Stimulated activated CD8-positive, alpha-beta memory T cell treated with anti-CD3 and anti-CD28 coated beads, Interleukin-12 subunit alpha, Interleukin-12 subunit beta, amount 100 ng/mL, for 4 hours (primary cell): ENCODE data around the gene NTSR2.

ENCODE experiments used
- DNase-seq: peaks from one replicate; pipeline ENCODE4 v3.0.0-alpha.2; 2020; ENCODE audit warnings: low read depth

The NTSR2 gene, protein sequence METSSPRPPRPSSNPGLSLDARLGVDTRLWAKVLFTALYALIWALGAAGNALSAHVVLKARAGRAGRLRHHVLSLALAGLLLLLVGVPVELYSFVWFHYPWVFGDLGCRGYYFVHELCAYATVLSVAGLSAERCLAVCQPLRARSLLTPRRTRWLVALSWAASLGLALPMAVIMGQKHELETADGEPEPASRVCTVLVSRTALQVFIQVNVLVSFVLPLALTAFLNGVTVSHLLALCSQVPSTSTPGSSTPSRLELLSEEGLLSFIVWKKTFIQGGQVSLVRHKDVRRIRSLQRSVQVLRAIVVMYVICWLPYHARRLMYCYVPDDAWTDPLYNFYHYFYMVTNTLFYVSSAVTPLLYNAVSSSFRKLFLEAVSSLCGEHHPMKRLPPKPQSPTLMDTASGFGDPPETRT

DNA sequence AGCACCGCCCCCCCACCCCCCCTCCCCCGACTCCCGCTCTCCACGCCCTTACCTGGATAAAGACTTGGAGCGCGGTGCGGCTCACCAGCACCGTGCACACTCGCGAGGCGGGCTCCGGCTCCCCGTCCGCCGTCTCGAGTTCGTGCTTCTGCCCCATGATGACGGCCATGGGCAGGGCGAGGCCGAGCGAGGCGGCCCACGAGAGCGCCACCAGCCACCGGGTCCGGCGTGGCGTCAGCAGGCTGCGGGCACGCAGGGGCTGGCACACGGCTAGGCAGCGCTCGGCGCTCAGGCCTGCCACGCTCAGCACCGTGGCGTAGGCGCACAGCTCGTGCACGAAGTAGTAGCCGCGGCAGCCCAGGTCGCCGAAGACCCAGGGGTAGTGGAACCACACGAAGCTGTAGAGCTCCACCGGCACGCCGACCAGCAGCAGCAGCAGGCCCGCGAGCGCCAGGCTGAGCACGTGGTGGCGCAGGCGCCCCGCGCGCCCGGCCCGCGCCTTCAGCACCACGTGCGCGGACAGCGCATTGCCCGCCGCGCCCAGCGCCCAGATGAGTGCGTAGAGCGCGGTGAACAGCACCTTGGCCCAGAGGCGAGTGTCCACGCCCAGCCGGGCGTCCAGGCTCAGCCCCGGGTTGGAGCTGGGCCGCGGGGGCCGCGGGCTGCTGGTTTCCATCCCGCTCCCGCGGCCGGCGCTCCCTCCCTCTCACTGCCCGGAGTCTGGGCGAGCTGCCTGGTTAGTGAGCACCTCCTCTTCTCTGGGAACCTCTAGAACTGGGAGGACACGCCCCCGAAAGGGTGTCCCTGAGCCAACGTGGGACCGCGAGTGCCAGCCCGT is at the start of gene NTSR2:
NTSR2 (minus strand) TSS at position 742 of the 838 bp plus-strand sequence; CDS start at position 676, 66 bp downstream.
- DNase-seq: no peak

DNA sequence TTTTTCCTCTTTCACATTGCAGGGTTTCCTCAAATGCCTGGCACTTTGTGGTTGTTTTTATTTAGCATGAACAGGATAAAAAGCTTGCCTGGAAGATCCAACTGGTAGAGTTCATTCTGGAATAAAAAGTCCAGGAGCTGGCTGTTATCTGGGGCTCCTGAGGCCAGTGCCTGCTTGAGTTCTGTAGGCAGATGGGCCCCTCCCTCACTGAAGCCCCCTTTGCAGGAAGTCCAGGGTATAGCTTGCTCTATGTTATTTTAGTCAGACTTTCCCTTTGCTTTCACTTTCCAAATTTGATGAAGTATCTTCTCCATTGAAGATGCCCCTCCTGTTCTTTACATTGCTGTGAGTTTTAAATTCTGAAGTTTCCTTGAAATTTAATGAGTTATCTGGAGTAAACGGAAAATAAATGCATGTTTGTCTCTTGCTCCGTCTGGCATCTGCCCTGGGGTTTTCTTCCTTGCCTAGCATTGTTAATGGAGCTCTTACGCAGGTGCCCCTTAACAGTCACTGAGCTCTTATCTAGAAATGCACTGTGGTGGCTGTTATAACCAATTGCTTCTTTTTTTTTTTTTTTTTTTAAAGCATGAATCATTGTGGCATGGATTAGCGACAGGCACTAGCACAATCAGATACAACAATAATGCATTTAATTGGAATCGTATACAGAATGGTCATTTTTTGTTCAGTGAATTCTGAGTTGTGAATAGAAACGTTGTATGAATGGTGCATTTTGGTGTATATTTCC is 49.4 kb upstream of the NTSR2 start:
- DNase-seq: no peak

DNA sequence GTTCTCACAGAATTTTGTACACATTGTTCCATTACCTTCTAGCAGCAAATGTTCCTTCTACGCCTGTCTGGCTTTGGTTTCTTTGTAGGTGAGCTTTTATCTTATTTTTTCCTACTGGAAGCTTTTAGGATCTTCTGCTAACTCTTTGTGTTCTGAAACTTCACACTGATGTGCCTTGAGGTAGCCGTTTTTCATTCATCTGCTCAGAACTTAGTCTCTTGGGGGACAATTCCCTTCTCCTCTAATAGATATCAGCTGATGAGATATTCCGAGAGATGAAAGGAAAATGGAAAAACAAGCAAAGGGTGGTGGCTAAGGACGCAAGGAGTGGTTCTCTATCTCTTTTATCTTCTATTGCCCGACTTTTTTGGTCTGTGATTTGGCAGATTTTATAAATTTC is 48.6 kb upstream of the NTSR2 start:
- no peak for DNase-seq

DNA sequence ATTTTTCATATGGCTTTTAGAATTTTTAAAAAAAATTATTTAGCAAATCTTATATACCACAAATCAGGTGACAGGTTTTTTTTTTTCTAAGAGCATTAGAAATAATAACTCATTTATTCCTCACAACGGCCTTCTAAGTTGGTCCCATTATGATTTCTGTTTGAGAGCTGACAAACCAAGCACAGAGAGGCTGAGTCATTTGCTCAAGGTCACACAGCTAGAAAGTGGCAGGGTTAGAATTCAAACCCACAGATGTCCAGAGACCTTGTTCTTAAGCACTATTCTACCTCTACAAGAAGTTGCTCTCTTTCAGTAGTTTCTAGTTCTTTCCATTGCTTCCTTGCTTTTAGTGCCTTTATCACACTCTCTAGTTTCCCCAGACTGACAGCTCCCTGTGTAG is 47.6 kb upstream of the NTSR2 start:
- no peak for DNase-seq

DNA sequence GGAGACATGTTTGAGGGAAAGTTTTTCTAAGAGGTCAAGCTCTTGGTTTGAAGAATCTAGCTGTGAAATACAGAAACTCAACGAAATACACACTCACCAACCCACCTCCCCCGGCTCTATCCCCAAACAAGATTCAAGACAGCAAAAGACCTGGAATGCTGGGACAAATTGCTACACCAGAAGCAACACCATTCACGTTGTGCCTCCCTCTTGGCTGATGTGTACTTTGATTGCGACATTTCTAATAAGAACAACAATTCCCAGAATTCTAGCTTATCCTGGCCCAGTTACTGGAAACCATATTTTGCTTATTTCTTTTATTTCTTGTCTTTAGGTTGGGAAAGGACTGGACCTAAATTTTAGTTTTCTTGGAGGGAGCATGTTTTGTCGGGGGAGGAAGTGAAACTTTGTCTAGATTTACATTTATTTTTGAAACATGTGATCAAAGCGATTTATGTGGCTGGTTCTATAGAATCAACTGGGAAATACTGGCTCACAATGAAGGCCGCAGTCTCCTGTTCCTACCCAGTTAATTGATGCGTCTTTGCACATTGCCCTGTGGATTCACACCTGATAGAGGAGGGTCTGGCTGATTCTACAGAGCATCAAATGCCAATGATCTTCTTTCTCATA is 46.8 kb upstream of the NTSR2 start:
- no peak for DNase-seq

DNA sequence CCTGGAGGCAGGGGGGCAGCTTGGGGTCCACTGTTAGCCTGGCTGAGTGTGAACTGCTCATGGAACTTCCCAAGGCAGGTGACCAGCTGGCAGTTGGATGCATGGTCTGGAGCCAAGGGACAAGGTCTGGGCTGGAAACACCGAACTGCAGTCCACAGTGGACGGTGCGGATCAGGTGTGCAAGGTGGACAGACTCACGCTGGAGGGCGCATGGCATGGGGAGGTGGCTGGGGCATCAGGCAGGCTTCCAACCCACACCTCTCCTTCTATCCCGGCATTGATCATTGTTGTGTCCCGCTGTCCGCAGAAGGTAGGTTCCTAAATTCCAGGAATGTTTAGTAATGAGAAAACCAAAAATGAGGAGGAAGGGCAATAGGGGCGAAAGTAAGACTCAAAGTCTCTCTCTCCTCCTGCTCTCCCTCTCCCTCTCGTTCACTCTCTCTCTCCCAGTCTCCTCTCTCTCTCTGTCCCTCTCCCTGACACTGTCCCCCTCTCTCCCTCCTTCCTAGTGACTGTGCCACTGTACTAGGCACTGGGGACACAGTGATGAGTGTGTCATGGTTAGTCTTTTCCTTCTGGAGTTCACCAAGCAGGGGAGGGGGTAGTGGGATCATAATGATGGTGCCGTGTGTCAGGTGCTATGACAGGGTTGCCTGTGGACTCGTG is 46.1 kb upstream of the NTSR2 start:
- no peak for DNase-seq

DNA sequence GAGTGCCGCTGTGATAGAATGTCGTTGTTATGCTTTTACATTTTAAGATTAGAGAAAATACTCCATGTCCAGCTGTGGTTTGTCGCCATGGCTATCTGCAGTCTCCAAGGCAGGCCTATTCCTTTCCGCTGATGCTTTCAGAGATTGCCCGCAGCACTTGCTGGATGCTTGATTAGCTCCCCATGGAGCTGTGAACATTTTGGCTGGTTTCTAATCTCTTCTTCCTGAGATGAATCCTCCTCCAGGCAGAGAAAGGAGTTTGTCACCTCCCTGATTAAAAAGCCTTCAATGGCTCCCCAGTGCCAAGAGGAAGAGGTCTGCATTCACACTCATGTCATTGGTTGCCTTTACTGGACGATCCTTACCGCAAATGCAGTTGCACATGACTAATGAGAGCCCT is 43.8 kb upstream of the NTSR2 start:
- DNase-seq: no peak

DNA sequence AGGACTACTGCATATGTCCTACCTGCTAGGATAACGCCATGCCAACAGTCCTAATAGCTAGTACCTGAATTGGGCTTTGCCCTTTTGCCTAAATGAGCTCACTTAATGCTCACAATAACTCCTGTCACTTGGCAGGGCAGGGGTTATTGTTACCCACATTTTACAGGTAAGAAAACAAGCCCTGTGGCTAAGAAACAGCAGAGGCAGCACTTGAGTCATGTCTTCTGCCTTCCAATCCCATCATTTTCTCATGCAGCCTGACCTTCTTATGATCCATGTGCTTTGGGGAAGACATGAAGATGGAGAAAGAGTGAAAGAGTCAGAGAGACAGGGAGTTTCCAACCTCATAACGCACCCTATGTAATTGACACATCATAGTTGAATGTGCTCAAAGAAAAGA is 42.9 kb upstream of the NTSR2 start:
- no peak for DNase-seq

DNA sequence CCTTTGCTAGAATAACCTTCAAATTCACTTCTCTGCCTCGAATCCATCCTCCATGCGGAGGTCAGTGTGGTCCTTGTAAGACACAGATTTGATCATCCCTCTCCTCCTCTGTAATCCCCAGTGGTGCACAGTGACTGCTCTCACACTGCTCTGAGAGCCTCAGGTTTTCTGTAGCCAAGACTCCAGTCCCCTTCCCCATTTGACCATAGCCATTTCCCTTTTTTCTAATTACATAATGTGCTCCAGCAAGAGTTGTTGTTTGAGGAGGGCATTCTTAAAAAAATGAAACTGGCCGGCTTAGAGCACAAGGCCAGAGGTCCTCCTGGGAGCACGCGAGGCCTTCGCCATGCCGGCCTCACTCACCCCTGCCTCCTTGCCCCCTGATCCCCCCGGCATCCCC is 41.8 kb upstream of the NTSR2 start:
- DNase-seq: no peak

DNA sequence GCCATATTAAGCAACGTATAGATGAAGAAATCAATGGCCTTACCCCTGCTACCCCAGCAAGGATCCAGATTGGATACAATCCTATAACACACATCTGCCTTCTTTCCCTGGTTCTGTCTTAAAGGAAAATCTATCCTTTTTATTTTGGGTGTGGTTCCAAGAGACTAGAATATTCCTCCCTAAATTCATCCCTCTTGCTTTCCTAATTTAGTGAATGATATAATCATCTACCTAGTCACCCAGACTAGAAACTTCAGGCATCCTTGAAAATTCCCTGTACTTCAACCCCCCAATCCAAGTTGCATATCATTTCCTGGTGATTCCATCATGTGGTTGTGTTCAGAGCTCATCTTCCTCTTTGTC is 41.3 kb upstream of the NTSR2 start:
- no peak for DNase-seq

DNA sequence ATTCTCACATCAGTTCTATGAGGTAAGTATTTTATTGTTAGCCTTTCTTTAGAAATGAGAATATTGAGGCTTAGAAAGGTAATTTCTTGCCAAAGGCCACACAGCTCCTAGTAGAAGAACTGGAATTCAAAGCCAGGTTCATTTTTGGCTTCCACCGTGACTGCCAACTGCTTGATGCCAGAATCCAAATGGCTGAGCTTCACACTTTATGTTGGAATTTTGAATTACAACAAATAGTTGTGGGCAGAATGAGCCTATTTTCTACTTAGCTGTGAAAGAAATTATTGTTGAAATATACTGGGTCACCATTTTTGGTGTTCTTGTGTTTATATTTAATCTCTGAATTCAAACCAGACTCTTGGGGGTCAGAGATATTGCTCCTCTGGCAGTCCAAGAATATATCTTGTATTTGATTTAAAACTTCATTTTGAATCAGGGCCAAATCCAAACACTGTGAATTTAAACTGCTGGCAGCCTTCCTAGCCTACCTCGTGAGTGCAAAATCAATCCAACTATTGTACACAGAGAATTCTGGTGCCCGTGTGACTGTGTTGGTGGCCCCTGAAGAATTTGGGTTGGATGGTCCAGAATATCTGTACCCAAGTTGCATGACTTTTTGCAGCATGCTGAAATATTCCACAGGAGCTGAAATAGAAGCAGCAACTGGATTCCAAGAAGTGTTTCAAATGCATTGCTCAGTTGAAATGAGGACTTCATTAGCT is 40.8 kb upstream of the NTSR2 start:
- no peak for DNase-seq

DNA sequence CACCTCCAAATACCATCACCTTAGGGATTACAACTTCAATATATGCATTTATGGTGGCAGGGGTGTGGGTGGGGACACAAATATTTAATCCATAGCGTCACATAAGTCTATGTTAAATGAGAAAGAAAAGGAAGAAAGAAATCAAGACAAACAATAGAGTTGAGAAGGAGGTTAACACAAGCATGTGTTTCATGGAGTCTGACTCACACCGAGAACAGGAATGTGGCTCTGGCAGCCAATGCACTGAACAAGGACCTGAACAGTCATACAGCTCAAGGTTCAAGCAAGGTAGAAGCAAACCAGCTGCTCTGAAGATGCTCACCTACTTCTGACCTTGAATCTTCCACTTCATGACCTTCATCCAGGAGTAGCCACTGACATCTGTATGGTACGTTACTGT is 40.2 kb upstream of the NTSR2 start:
- no peak for DNase-seq

DNA sequence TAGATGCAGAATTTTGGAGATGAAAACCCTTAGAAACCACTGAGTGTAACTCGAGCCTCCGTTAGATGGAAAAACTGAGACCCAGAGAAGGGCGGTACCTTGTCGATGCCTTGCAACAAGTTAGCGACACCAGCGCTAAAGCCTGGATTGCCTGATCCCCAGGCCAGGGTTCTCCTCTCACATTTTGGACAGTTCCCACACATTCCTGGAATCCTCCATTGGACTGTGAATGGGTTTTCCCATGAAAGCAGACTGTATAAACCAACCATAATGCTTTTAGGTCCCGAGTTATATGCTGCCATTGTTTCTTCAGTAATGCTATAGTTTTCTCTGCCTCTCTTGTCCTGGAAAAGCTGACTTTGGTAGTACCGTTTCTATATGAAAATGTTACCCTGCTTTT is 39.3 kb upstream of the NTSR2 start:
- DNase-seq: no peak

DNA sequence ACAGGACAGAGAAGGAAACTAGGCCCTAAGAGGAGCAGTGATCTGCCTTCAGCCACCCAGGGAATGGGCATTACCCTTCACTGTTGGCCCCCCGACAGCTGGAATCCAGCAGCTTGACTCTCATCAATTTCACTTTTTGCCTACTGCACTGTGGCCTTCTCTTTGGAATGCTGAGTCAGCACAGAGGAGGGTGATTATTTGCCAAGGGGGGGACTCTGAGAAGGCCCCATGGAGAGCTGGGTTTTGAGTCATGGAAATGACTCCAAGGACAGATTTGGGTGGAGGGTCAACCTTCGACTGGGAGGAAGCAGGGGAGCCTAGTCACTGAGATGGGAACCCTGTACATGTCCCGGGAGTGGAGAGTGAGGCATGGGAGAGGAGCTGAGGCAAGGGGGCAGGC is 38.1 kb upstream of the NTSR2 start:
- no peak for DNase-seq

DNA sequence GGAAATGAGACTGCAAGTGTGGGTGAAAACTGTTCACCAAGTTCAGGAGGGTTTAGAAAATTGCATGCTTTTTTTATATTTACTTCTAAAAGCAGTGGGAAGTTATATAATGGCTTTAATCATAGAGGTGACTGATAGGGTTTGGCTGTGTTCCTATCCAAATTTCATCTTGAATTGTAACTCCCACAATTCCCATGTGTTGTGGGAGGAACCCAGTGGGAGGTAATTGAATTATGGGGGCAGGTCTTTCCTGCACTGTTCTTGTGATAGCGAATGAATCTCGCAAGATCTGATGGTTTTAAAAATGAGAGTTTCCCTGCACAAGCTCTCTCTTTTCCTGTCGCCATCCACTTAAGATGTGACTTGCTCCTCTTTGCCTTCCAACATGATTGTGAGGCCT is 35.7 kb upstream of the NTSR2 start:
- DNase-seq: no peak

DNA sequence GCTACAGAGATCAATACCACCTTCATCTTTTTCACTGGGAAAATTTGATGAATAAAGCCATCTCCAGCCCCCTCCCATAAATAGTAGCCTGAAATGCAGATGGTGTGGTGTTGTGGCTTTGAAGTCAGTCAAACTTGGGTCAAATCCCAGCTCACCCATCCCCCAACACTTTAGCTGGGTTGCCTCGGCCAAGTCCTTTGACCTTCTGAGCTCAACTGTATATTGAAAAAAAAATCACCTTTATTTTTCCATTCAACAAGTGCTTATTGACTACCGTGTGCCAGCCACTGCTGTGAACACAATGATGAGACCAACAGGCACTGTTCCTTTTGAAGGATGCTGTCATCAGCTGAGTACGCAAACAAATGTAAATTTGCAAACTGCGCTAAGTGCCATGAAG is 35.1 kb upstream of the NTSR2 start:
- DNase-seq: no peak

DNA sequence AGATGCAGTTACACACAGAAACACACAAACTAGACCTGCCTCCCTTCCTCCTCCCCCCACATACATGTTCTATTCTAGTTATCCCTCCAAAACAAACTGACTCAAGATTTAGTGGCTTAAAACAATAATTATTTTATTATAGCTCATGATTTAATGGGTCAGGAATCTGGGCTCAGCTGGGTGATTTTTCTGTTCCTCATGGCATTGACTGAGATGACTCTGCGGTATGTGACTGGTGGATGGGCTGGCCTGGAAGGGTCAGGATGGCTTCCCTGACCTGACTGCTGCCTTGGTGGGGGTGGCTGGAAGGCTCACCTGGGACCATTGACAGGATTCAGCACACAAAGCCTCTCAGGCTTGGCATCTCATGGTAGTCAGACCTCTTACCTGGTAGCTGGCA is 33.7 kb upstream of the NTSR2 start:
- no peak for DNase-seq

DNA sequence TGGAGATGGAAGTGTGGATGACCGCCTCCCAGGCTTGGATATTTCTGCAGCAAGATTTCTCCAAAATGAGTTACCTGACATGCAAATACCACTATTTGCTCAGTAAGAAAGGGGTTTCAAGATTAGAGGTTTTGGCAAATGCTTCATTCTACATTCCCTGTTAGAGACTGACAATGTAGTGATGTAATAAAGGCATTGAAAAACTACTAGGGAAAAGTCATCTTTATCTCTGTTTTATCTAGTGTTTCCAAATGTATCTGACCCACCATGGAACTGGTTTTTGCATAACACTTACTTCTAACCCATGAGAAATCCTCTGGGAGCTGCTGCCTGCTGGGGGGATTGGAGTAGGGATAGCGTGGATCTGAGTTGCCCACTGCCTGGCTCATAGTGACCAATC is 33.0 kb upstream of the NTSR2 start:
- DNase-seq: no peak

DNA sequence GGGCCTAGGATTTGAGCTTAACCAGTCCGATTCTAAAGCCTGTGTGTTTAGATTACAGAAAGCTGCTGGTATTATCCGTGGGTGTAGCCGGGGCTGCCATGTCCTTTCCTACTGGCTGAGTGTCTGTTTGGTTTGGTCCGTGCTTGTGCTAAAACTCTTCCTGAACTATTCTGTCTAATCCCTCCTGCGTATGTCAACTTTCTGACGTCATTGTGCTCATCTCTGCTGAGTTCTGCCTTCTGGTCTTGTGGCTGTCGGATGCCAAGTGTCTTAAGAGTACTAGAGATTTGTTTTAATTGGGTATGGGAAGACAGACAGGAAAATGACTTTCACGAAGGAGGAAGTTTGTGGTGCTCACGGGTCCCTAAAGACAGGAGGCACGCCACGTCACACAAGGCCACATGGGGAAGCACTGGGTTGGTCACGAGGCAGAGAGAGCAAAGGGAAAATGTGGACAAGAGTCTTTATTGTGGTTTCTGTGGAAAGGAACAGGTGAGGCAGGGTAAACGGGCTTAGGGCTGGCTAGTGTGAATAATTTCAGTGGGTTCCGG is 31.8 kb upstream of the NTSR2 start:
- no peak for DNase-seq

DNA sequence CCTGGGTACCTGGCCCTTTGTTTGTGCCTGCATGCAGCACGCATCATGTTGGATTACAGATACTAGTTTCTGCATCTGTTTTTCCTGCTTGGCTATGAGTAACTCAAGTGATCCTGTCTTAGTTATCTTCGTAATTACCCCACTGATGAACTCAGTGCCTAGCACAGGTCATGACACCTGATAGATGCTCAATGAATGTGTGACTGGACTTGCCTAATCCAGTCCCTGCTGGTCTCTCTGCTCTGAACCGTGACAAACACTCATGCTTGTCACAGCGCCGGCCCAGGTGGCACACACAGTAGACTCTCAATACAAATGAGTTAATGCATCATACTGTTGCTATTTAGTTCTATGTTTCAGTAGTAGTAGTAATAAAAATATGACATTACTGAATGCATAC is 31.2 kb upstream of the NTSR2 start:
- DNase-seq: no peak
